GM18511 (cell line): ENCODE measurements around the gene TLR4.
A peak's percentile ranks its signal among the peaks of the same experiment; 100 is the strongest.

Experiments
- ATAC-seq: cut with Tn5 transposase; IDR thresholded peaks from one replicate; pipeline ENCODE4 v1.9.1; 2021; ENCODE audit warnings: mild to moderate bottlenecking, moderate library complexity; ENCODE audit not compliant: unreplicated experiment

Gene TLR4

DNA sequence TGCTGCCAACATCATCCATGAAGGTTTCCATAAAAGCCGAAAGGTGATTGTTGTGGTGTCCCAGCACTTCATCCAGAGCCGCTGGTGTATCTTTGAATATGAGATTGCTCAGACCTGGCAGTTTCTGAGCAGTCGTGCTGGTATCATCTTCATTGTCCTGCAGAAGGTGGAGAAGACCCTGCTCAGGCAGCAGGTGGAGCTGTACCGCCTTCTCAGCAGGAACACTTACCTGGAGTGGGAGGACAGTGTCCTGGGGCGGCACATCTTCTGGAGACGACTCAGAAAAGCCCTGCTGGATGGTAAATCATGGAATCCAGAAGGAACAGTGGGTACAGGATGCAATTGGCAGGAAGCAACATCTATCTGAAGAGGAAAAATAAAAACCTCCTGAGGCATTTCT, 10.1 kb downstream of the TLR4 start:
- no peak for ATAC-seq

- no peak for ATAC-seq
Observed at GRCh38 chr9:117715411-117715989, 11.3 kb downstream of the TLR4 start.

GRCh38 chr9:117718085-117718484, 13.9 kb downstream of the TLR4 start:
- ATAC-seq = peak; percentile 99

GRCh38 chr9:117718701-117719100, 14.5 kb downstream of the TLR4 start:
- ATAC-seq = peak; percentile 17

GRCh38 chr9:117719161-117719920, 15.1 kb downstream of the TLR4 start:
- no peak for ATAC-seq

GRCh38 chr9:117720066-117720465, 15.9 kb downstream of the TLR4 start:
- no peak for ATAC-seq

DNA sequence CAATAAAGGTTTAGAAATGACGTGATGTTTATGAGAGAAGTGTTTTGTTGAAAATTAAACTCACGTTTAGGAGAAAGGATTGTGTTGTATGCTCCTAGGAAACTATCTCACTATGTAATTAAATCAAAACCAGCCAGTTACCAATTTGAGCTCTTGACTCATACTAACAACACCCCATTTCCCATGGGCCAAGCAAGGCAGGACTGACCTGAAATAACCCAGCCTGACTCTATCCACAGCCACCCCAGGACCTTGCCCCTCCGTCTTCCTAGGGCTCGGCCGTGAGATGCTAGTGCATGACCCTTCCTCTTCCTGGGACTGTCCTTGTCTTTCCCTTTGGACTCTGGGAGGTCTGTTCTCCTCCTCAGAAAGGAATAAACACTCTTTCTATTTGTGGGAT, 16.4 kb downstream of the TLR4 start:
- no peak for ATAC-seq

GRCh38 chr9:117720987-117721386, 16.8 kb downstream of the TLR4 start:
- no peak for ATAC-seq

- ATAC-seq = no peak
Observed at GRCh38 chr9:117722108-117722761, 18.0 kb downstream of the TLR4 start.

DNA sequence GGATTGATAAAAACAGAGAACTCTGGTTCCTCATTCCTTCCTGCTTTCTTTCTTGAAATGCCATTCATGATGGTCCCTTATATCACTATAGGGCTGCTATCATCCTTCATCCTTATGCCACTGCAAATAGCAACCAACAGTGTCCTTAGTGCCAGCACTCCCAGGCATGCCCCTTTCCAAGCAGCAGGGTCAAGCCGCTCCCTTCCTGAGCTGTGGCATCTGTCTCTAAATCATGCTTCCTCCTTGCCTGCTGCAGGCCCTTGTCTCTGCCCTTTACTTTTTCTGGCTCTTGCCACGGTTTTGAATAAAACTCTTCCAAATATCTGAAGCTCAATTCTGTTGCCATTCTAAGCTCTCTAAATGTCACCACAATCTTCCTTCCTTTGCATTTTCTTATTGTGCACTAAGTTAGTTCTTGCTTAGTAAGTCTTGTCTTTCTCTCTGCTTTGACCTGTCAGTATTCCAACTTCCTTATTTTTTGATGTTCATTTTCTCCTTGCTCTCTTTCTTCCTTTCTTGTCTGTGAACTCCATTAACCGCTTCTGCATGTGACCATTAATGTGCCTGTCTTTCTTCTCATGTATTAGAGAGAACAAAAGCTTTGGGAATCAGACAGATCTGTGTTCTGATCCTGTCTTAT, 19.9 kb downstream of the TLR4 start:
- no peak for ATAC-seq

GRCh38 chr9:117725426-117725887, 21.3 kb downstream of the TLR4 start:
- ATAC-seq = no peak

DNA sequence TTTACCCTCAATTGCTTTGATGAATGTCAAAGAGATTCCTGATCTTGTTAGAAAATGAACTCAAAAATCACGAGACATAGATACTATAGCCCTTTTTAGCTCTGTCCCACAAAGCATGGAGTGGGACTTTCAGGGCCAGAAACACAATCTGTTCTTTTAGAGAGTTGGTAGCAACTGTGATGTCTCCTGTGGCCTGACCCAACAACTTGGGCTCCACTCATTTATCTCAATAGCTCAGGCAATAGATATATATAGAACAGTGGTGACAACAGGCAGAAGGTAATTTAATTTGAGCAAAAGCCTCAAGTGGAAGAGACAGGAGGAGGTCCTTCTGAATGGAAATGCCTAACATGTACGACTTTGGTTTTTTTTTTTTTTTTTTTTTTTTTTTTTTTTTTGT, 25.2 kb downstream of the TLR4 start:
- no peak for ATAC-seq

GRCh38 chr9:117732494-117732893, 28.3 kb downstream of the TLR4 start:
- no peak for ATAC-seq

DNA sequence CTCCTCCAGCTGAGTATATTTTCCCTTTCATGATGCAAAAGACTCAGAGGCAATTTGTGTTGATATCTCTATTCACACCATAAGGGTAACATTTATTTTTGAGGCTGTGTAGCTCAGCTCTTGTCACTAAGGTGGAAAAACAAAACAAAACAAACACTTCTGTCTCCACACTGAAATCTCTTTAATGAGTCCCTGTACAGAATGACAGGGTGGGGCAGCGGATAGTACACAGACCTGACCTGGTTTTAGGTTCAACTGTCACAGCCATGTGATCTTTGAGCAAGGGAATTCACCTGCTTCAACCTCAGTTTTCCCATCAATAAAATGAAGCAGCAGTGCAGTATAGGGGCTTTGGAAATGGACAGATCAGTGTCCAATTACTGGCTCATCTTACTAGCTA, 29.3 kb downstream of the TLR4 start:
- ATAC-seq = no peak

- no peak for ATAC-seq
Observed at GRCh38 chr9:117734082-117734481, 29.9 kb downstream of the TLR4 start.

DNA sequence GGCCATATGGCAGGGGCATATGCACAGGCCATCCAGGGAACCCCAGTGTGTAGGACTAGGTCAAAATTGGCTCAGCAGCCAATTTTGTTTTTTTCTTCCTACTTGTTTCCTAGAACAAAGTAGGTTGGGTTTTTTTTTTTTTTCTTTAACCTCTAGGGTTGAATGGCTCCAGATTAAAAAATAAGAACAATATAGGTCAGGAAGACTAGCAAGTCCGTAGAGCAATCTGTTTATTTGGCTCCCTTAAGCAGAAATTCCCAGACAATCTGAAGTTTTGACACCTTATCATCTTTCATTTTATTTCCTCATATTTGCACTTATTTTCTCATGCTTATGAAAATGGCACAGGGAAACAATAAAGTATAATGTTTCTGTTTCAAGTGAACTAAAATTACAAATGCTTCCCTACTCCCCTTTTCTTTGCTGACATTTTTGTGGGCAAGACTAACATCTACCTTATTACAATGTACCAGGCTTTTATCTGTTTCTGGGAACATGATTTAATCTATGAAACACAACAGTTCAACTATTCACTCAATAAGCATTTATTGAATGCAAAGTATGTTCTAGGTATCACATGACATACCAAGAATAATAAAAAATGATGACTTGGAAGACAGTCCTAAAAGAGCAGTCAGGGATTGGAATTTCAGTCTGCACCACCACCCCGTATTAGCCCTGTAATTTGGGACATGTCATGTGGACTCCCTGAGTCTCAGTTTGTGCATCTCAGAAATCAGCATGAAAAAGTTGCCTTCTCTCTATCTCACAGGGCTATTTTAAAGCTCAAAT, 30.5 kb downstream of the TLR4 start:
- no peak for ATAC-seq

DNA sequence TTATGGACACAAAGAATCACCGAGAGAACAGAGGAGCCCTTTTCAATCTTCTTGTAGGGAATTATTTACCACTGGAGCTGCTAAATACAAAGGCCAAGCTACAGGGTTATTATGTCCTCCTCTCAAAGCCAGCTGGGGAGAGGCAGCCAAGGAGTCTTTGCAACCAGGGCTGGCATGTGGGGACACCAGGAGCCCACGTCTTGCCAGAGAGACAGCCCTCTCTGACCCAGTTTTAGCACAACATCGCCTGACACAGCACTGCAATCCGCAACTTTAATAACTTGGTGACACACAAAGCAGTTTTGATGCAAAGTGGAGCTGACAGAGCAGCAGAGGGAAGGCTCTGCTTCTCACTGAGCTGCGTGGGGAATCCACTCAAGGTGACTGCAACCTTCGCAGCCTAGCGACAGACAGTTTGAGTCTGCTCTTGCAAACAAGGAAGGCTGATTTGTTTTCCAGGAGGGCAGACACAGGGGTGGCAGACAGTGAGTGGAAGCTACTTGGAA, 33.6 kb downstream of the TLR4 start:
- ATAC-seq = no peak

- no peak for ATAC-seq
Observed at GRCh38 chr9:117739206-117739605, 35.0 kb downstream of the TLR4 start.

- no peak for ATAC-seq
Observed at GRCh38 chr9:117739624-117740347, 35.6 kb downstream of the TLR4 start.

DNA sequence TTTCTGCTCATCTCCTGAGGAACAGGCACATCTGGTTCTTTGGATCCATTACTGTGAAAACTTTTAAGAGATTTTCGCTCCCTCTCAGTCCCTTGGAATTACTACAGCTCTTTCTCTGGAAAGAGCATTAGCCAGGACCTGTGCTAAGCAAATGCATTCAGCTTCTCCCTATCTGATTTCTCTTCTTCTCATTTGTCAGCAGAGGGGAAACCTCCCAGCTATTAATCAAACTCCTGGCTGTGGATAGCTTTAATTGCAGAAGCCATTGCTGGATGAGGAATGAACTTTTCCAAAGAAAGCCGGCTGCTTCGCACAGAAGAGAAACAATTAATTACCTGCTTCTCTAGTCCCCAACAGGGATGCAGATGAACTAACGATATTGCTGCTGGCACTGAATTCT, 37.9 kb downstream of the TLR4 start:
- ATAC-seq = no peak
